GM12801 (cell line): ENCODE measurements around the gene ESR1.

Experiments
- TF ChIP-seq, protein P1 (sequence below): IDR thresholded peaks from one replicate; pipeline ENCODE4 v1.5.1; 2011; ENCODE audit warnings: control low read depth; ENCODE audit not compliant: insufficient read length; ENCODE audit errors: extremely low read depth

ESR1 gene

DNA sequence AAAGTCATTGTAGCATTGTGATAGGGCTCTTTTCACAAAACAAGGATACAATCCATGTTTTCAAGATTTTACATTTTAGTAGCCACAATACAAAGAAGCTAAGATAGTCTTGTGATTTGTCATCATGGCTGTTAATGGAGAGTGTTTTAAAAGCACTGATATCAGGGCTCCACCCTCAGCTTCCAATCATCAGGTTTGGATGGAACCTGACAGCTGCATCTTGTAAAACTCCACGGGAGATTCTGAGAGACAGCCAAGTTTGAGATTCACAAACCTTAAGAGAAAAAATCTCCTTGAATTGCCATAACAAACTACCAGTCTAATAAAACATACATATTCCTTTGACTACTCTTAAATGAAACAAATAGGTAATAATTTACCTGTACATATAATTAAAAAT, 280.2 kb downstream of the ESR1 start:
- TF ChIP-seq, protein P1, sequence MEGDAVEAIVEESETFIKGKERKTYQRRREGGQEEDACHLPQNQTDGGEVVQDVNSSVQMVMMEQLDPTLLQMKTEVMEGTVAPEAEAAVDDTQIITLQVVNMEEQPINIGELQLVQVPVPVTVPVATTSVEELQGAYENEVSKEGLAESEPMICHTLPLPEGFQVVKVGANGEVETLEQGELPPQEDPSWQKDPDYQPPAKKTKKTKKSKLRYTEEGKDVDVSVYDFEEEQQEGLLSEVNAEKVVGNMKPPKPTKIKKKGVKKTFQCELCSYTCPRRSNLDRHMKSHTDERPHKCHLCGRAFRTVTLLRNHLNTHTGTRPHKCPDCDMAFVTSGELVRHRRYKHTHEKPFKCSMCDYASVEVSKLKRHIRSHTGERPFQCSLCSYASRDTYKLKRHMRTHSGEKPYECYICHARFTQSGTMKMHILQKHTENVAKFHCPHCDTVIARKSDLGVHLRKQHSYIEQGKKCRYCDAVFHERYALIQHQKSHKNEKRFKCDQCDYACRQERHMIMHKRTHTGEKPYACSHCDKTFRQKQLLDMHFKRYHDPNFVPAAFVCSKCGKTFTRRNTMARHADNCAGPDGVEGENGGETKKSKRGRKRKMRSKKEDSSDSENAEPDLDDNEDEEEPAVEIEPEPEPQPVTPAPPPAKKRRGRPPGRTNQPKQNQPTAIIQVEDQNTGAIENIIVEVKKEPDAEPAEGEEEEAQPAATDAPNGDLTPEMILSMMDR, result no peak

DNA sequence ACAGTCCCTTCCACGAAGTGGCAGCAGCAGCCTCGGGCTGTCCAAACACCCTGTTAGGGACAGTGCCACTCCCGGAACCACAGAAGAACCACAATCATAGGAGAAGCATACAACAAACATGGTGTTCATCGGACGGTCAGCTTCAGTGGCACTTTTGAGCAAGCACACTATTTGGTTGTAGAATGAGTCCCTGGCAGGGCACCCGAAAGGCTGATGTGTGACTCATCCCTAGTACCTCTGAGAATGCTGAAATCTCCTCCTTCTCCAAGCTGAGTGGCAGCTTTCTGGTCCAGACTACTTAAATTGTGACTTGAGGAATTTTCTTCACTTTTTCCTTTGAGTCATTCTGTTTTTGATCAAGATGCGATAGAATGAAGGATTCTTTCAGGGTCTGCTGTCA, 282.5 kb downstream of the ESR1 start:
- TF ChIP-seq, protein P1, result no peak

DNA sequence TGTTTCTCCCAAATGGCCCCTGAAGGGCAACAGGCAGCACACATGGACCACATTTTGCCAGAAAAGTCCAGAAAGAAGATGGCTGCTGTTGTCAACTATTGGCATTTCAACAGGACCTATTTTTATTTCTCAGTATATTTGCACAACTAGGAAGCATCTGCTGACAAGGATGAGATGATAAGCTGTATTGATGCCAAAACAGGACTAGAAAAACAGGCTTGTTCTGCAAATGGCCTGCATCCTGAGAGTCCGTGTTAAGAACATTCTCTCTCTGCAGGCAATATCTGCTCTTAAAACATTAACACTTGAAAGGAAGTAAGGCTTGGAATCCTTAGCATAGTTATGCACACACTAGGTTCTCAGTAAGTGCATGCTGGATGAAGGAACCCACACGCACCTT, 283.7 kb downstream of the ESR1 start:
- TF ChIP-seq, protein P1, result no peak

DNA sequence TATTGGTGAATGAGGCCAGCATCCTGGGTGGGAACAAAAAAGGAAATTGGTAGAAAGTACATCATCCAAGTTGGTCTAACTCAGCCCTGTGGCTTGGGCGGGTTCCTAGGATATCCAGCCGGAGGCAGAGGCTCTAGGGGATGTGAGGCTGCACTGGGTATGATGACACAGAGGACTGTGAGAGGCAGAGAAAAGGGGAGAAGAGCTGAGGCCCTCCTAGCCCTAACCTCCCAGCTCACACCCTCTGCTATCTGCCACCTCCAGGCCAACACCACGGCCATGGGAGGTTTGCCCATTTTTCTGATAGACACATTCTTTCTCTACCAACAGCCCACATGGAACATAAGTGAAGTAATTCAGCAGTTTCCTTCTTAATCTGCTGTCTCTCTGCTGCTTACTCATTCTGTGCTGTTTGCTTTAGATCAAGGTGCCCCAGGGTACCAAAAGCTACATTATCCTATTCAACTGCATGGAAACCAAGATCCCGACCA, 284.4 kb downstream of the ESR1 start:
- TF ChIP-seq, protein P1, result no peak

DNA sequence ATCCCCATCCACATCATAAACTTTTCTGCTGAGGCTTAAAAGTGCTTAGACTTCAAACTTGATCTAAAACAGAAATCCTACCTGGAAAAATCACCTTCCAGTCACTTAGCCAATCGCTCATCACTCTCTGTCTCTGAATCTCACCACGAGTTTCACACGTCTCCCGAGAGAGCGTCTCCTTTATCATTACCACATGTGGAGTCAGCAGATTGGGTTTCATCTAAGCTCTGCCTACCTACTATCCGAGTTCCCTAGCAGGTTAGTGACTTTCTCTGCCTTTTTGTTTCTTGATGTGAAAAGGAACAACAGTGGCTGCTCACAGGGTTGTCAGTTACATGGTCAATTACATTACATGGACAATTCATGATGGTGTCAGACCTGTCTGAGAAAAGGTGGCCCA, 286.2 kb downstream of the ESR1 start:
- TF ChIP-seq, protein P1, result no peak

DNA sequence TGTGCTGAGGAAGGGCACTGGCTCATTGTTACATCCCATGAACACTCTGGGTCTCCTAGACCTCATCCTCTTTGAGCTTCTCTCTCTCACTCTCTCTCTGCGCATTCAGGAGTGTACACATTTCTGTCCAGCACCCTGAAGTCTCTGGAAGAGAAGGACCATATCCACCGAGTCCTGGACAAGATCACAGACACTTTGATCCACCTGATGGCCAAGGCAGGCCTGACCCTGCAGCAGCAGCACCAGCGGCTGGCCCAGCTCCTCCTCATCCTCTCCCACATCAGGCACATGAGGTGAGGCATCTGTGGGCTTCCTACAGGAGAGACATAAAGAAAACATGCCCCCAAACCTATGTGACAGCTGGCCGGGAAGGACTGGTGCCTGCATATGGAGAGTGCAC, 286.8 kb downstream of the ESR1 start:
- TF ChIP-seq, protein P1, result no peak

DNA sequence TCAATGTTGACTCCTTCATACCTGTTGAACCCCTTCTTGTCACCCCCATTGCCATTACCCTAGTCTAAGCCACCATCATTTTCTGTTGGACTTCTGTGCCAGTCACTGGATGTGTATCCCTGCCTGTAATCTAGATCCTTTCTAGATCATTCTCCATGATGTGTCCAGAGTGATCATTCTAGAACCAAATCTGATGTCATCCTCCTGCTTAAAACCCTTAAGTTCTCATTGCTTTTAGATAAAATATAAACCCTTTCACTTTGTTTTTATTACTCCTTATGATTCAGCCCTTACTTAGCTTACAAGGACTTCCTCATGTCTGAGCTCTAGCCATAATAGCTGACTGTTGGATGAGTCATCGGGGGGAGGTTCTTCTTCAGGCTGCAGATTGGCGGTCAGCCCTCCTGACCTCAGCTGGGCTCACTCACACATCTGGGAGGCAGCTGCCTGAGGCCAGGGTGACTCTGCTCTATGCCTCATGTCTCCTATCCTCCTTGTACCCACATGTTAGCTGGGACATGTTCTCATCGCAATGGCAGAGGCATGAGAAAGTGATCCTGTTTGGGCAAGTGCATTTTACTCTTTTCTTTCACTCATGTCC, 287.6 kb downstream of the ESR1 start:
- TF ChIP-seq, protein P1, result no peak
